Activated naive CD8-positive, alpha-beta T cell treated with anti-CD3 and anti-CD28 coated beads for 36 hours (primary cell): ENCODE measurements around the gene XYLT1. TPM values are rescaled to one million over a fixed set of nuclear protein-coding genes. Genes with fewer than 3 reads are reported as not detected.

Experiments
- DNase-seq: peaks from one replicate; pipeline ENCODE4 v3.0.0; 2021
- H3K27ac Mint-ChIP-seq: one replicate; pipeline ENCODE4 v1.8.0; 2022; ENCODE audit warnings: mild to moderate bottlenecking, moderate library complexity, mixed read lengths
- H3K27me3 Mint-ChIP-seq: one replicate; pipeline ENCODE4 v1.8.0; 2022; ENCODE audit warnings: mild to moderate bottlenecking, mixed read lengths
- H3K36me3 Mint-ChIP-seq: one replicate; pipeline ENCODE4 v1.8.0; 2021; ENCODE audit warnings: mild to moderate bottlenecking, mixed read lengths
- H3K4me1 Mint-ChIP-seq: one replicate; pipeline ENCODE4 v1.8.0; 2021; ENCODE audit warnings: mixed read lengths
- H3K4me3 Mint-ChIP-seq: one replicate; pipeline ENCODE4 v1.8.0; 2022; ENCODE audit warnings: mild to moderate bottlenecking, moderate library complexity, mixed read lengths
- H3K9me3 Mint-ChIP-seq: one replicate; pipeline ENCODE4 v1.8.0; 2022; ENCODE audit warnings: mixed read lengths
- total RNA-seq, 2 experiments: library from RNA; stranded (reverse); gene quantifications; one replicate each; pipeline ENCODE4 v1.2.3, GENCODE V29; 2021

The XYLT1 gene
- total RNA-seq, 2 experiments from 2014 or later = 4.1 to 4.6 TPM

- H3K4me3 Mint-ChIP-seq = peak overlapping the region; percentile 14
- peaks cover 10% of the 10 kb centered on the region for H3K36me3 Mint-ChIP-seq
- no peak overlapping the region for H3K27ac Mint-ChIP-seq
- no peak for DNase-seq
- no peaks in the 10 kb centered on the region for H3K27me3 Mint-ChIP-seq
- peaks cover 3% of the 10 kb centered on the region for H3K9me3 Mint-ChIP-seq
- peaks cover 15% of the 10 kb centered on the region for H3K4me1 Mint-ChIP-seq
These were observed 365.4 kb downstream of the XYLT1 start for GRCh38 chr16:17105239-17105797.

GRCh38 chr16:17104654-17105053 lies 366.1 kb downstream of the XYLT1 start:
- peaks cover 5% of the 10 kb centered on the region for H3K36me3 Mint-ChIP-seq
- H3K4me1 Mint-ChIP-seq = peaks cover 15% of the 10 kb centered on the region
- H3K4me3 Mint-ChIP-seq = no peak overlapping the region
- H3K27ac Mint-ChIP-seq = no peak overlapping the region
- no peaks in the 10 kb centered on the region for H3K27me3 Mint-ChIP-seq
- peaks cover 3% of the 10 kb centered on the region for H3K9me3 Mint-ChIP-seq
- no peak for DNase-seq

DNA sequence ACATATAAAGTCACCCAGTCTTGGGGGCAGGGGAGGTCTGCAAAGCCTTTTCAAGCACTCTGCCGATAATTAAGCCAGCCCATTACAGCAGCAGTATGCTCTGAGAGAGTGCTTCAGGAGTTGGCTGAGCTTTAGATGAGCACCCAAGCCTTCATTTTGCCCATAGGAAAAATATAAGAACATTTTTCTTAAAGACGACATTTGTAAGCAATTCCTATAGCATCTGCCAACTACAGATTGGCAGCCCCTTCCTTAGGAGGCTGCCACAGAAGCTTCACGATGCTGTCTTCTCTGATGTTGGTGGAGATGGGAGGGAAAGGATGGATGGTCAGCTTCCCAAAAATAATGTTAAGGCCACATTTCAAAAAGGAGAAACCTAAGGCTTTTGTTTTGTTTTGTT lies 367.5 kb downstream of the XYLT1 start:
- H3K27me3 Mint-ChIP-seq = no peaks in the 10 kb centered on the region
- H3K4me3 Mint-ChIP-seq = no peak overlapping the region
- no peaks in the 10 kb centered on the region for H3K36me3 Mint-ChIP-seq
- H3K27ac Mint-ChIP-seq = no peak overlapping the region
- H3K4me1 Mint-ChIP-seq = peaks cover 15% of the 10 kb centered on the region
- DNase-seq = no peak
- peaks cover 3% of the 10 kb centered on the region for H3K9me3 Mint-ChIP-seq

- Mint-ChIP-seq H3K4me1 (peaks cover 15% of the 10 kb centered on the region), H3K27me3 (no peaks in the 10 kb centered on the region), H3K9me3 (peaks cover 3% of the 10 kb centered on the region), H3K36me3 (no peaks in the 10 kb centered on the region), H3K4me3 (no peak overlapping the region), H3K27ac (no peak overlapping the region)
- DNase-seq = no peak
These were observed 369.1 kb downstream of the XYLT1 start for GRCh38 chr16:17101646-17102045.

DNA sequence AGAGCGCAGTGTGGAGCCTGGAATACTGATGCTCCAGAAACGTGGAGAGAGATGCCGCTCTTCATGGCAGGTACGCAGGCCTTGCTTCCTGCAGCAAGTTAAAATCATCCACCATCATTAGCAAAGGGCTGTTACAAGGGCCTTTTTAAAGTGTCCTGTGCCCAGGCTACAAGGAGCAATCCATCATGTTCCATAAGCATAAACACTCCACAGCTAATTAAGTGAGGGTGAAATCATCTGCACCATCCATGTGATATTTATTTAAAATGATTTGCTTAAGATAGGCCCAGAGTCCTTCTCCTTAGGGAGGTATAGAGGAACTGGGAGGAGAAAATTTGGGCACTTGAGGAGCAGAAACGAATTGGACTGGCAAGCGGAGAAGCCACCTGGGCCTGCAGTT lies 372.1 kb downstream of the XYLT1 start:
- H3K4me1 Mint-ChIP-seq = no peaks in the 10 kb centered on the region
- no peak overlapping the region for H3K4me3 Mint-ChIP-seq
- H3K27me3 Mint-ChIP-seq = no peaks in the 10 kb centered on the region
- no peak overlapping the region for H3K27ac Mint-ChIP-seq
- no peaks in the 10 kb centered on the region for H3K36me3 Mint-ChIP-seq
- H3K9me3 Mint-ChIP-seq = peaks cover 3% of the 10 kb centered on the region
- no peak for DNase-seq

DNA sequence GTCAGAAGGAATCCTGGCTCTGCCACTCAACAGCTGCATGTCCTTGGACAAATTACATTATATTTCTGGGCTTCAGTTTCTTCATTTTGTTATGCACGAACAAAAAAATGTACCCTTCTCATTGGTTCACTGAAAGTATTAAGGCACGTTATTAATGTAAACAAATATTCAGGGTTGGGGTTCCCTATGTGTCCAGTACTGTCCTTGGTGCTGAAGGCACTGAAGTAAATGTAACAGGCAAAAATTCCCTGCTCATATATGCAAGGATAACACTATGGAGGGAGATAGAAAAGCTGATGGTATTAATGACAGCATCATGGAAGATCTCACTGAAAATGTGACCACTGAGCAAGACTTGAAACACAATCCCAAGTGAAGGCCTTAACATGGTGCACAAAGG lies 386.6 kb downstream of the XYLT1 start:
- H3K9me3 Mint-ChIP-seq = no peaks in the 10 kb centered on the region
- H3K27ac Mint-ChIP-seq = no peak overlapping the region
- no peak overlapping the region for H3K4me3 Mint-ChIP-seq
- no peaks in the 10 kb centered on the region for H3K36me3 Mint-ChIP-seq
- H3K27me3 Mint-ChIP-seq = no peaks in the 10 kb centered on the region
- no peak for DNase-seq
- H3K4me1 Mint-ChIP-seq = no peaks in the 10 kb centered on the region

GRCh38 chr16:17083628-17084027 lies 387.1 kb downstream of the XYLT1 start:
- Mint-ChIP-seq H3K9me3 (no peaks in the 10 kb centered on the region), H3K27ac (no peak overlapping the region), H3K27me3 (no peaks in the 10 kb centered on the region), H3K4me1 (no peaks in the 10 kb centered on the region), H3K36me3 (no peaks in the 10 kb centered on the region), H3K4me3 (no peak overlapping the region)
- DNase-seq = no peak

GRCh38 chr16:17082095-17082882 lies 388.5 kb downstream of the XYLT1 start:
- DNase-seq = no peak
- no peaks in the 10 kb centered on the region for H3K4me1 Mint-ChIP-seq

DNA sequence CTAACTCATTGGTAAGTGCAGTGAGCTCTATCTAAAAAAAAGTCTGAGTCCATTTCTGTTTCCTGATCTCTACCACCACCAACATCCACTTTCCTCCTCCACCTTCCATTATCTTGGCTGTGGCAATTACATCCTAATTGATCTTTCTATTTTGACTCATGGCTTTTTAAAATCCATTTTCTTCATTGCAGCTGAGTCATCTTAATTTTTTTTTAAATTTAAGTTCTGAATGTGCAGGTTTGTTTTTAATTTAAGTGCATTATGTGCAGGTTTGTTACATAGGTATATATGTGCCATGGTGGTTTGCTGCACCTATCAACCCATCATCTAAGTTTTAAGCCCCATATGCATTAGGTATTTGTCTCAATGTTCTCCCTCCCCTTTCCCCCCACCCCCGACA lies 390.7 kb downstream of the XYLT1 start:
- Mint-ChIP-seq H3K27ac (no peak overlapping the region), H3K9me3 (no peaks in the 10 kb centered on the region), H3K36me3 (no peaks in the 10 kb centered on the region), H3K27me3 (no peaks in the 10 kb centered on the region), H3K4me3 (no peak overlapping the region), H3K4me1 (no peaks in the 10 kb centered on the region)
- no peak for DNase-seq

More at GRCh38 chr16:17082095-17082882, 388.5 kb downstream of the XYLT1 start:
- H3K27me3 Mint-ChIP-seq = no peaks in the 10 kb centered on the region
- H3K36me3 Mint-ChIP-seq = no peaks in the 10 kb centered on the region
- no peaks in the 10 kb centered on the region for H3K9me3 Mint-ChIP-seq
- no peak overlapping the region for H3K4me3 Mint-ChIP-seq
- H3K27ac Mint-ChIP-seq = no peak overlapping the region

GRCh38 chr16:17078931-17079631 lies 391.7 kb downstream of the XYLT1 start:
- H3K36me3 Mint-ChIP-seq = no peaks in the 10 kb centered on the region
- no peaks in the 10 kb centered on the region for H3K4me1 Mint-ChIP-seq
- H3K27me3 Mint-ChIP-seq = no peaks in the 10 kb centered on the region
- no peaks in the 10 kb centered on the region for H3K9me3 Mint-ChIP-seq
- no peak overlapping the region for H3K4me3 Mint-ChIP-seq
- DNase-seq = no peak
- H3K27ac Mint-ChIP-seq = no peak overlapping the region

GRCh38 chr16:17076818-17077498 lies 393.8 kb downstream of the XYLT1 start:
- DNase-seq = no peak
- Mint-ChIP-seq H3K4me1 (peaks cover 4% of the 10 kb centered on the region), H3K4me3 (no peak overlapping the region), H3K36me3 (no peaks in the 10 kb centered on the region), H3K9me3 (no peaks in the 10 kb centered on the region), H3K27ac (no peak overlapping the region), H3K27me3 (no peaks in the 10 kb centered on the region)

- no peak overlapping the region for H3K4me3 Mint-ChIP-seq
- H3K9me3 Mint-ChIP-seq = no peaks in the 10 kb centered on the region
- H3K27ac Mint-ChIP-seq = no peak overlapping the region
- no peaks in the 10 kb centered on the region for H3K36me3 Mint-ChIP-seq
- no peaks in the 10 kb centered on the region for H3K27me3 Mint-ChIP-seq
- DNase-seq = no peak
- H3K4me1 Mint-ChIP-seq = peaks cover 6% of the 10 kb centered on the region
These were observed 394.5 kb downstream of the XYLT1 start for GRCh38 chr16:17076092-17076754.

DNA sequence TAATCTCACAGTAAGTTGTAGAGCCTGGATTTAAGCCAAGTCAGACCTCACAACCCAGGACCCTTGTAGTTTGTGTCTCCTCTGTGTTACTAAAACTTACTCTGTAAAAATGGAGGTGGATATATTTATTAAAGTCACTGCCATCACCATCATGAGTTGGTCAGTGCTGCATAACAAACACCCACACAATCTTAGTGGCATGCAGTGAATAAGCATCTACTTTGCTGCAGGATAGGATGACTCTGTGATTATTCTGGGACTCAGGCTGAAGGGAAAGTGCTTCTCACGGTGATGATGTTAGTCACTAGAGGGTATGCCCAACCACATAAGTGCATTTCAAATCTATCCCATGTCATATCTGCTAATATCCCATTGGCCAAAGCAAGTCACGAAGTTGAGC lies 398.7 kb downstream of the XYLT1 start:
- H3K27me3 Mint-ChIP-seq = no peaks in the 10 kb centered on the region
- DNase-seq = no peak
- no peaks in the 10 kb centered on the region for H3K36me3 Mint-ChIP-seq
- peaks cover 25% of the 10 kb centered on the region for H3K4me1 Mint-ChIP-seq
- peak overlapping the region; percentile 14 for H3K4me3 Mint-ChIP-seq
- peak overlapping the region; percentile 58 for H3K27ac Mint-ChIP-seq
- no peaks in the 10 kb centered on the region for H3K9me3 Mint-ChIP-seq

- peak overlapping the region; percentile 78 for H3K4me3 Mint-ChIP-seq
- H3K9me3 Mint-ChIP-seq = no peaks in the 10 kb centered on the region
- DNase-seq = peak; percentile 84
- H3K36me3 Mint-ChIP-seq = no peaks in the 10 kb centered on the region
- peak overlapping the region; percentile 96 for H3K27ac Mint-ChIP-seq
- H3K27me3 Mint-ChIP-seq = no peaks in the 10 kb centered on the region
- peaks cover 25% of the 10 kb centered on the region for H3K4me1 Mint-ChIP-seq
These were observed 399.7 kb downstream of the XYLT1 start for GRCh38 chr16:17070882-17071592.
